GM23338 (cell line): ENCODE data around the gene PARD3. TPM values are rescaled to one million over a fixed set of nuclear protein-coding genes. Genes with fewer than 3 reads are reported as not detected.

Source experiments
- ATAC-seq: fragments of 200-7000 bp; cut with Tn5 transposase; 3 replicates; pipeline ENCODE4 v1.9.1; 2020
- DNase-seq: peaks from one replicate; pipeline ENCODE4 v3.0.0-alpha.2; 2015; ENCODE audit warnings: low spot score
- H2AFZ ChIP-seq: fragments of 200-600 bp; sonication (generic); 2 replicates; pipeline ENCODE4 v1.8.0; 2016; ENCODE audit warnings: antibody characterized with exemption, mild to moderate bottlenecking, moderate library complexity
- H3F3A ChIP-seq: fragments of 200-600 bp; sonication (generic); replicated peaks from 2 replicates; pipeline ENCODE4 v1.8.0; 2017; ENCODE audit warnings: antibody characterized with exemption, mixed run types, low read depth
- H3K27ac ChIP-seq: fragments of 200-600 bp; sonication (generic); 2 replicates; pipeline ENCODE4 v1.6.1; 2016; ENCODE audit warnings: low read depth
- H3K27me3 ChIP-seq: fragments of 200-600 bp; sonication (generic); 2 replicates; pipeline ENCODE4 v1.8.0; 2016; ENCODE audit warnings: mild to moderate bottlenecking, mixed run types, moderate library complexity; ENCODE audit not compliant: insufficient read depth
- H3K36me3 ChIP-seq: fragments of 200-600 bp; sonication (generic); 2 replicates; pipeline ENCODE4 v1.8.0; 2016; ENCODE audit warnings: mild to moderate bottlenecking; ENCODE audit not compliant: insufficient read depth
- H3K4me1 ChIP-seq: fragments of 200-600 bp; sonication (generic); 2 replicates; pipeline ENCODE4 v1.8.0; 2016; ENCODE audit warnings: mild to moderate bottlenecking, moderate library complexity; ENCODE audit not compliant: insufficient read depth
- H3K4me2 ChIP-seq: fragments of 200-600 bp; sonication (generic); 2 replicates; pipeline ENCODE4 v1.7.1; 2017; ENCODE audit warnings: mixed run types
- H3K4me3 ChIP-seq: fragments of 200-600 bp; sonication (generic); 2 replicates; pipeline ENCODE4 v1.6.1; 2016; ENCODE audit warnings: mixed run types
- H3K79me2 ChIP-seq: fragments of 200-600 bp; sonication (generic); replicated peaks from 2 replicates; pipeline ENCODE4 v1.8.0; 2017; ENCODE audit warnings: mild to moderate bottlenecking; ENCODE audit not compliant: insufficient read depth
- H3K9me2 ChIP-seq: fragments of 200-600 bp; sonication (generic); 2 replicates; pipeline ENCODE4 v1.8.0; 2017; ENCODE audit not compliant: insufficient read depth
- H4K20me1 ChIP-seq: fragments of 200-600 bp; sonication (generic); replicated peaks from 2 replicates; pipeline ENCODE4 v1.8.0; 2017; ENCODE audit warnings: mild to moderate bottlenecking; ENCODE audit not compliant: insufficient read depth
- H3K27ac Mint-ChIP-seq: 2 replicates; pipeline ENCODE4 v1.8.0; 2020; ENCODE audit warnings: inconsistent platforms, mild to moderate bottlenecking, moderate library complexity, mixed read lengths
- H3K27me3 Mint-ChIP-seq: 3 replicates; pipeline ENCODE4 v1.8.0; 2022; ENCODE audit warnings: low read depth, mild to moderate bottlenecking, moderate library complexity, mixed read lengths, inconsistent platforms; ENCODE audit not compliant: insufficient read depth, poor library complexity
- H3K36me3 Mint-ChIP-seq: 3 replicates; pipeline ENCODE4 v1.8.0; 2021; ENCODE audit warnings: low read depth, mild to moderate bottlenecking, inconsistent platforms, moderate library complexity, mixed read lengths
- H3K4me1 Mint-ChIP-seq: 3 replicates; pipeline ENCODE4 v1.8.0; 2020; ENCODE audit warnings: mild to moderate bottlenecking, inconsistent platforms, mixed read lengths
- H3K4me3 Mint-ChIP-seq: 3 replicates; pipeline ENCODE4 v1.8.0; 2021; ENCODE audit warnings: moderate library complexity, mild to moderate bottlenecking, inconsistent platforms, mixed read lengths
- H3K9me3 Mint-ChIP-seq: 3 replicates; pipeline ENCODE4 v1.8.0; 2020; ENCODE audit warnings: moderate library complexity, mild to moderate bottlenecking, inconsistent platforms, mixed read lengths
- CREB1 ChIP-seq: fragments of 250-450 bp; sonication (Bioruptor Pico); IDR thresholded peaks from 2 replicates; pipeline ENCODE4 v1.5.0; 2020; ENCODE audit warnings: low read depth, mild to moderate bottlenecking, moderate library complexity
- EZH2 ChIP-seq: fragments of 200-600 bp; sonication (generic); IDR thresholded peaks from one replicate; pipeline ENCODE4 v1.8.0; 2017; ENCODE audit warnings: antibody characterized with exemption, mild to moderate bottlenecking, low read depth; ENCODE audit not compliant: unreplicated experiment
- NANOG ChIP-seq: IDR thresholded peaks from 2 replicates; pipeline ENCODE4 v1.6.1; 2016; ENCODE audit warnings: antibody characterized with exemption, borderline replicate concordance
- POLR2AphosphoS5 ChIP-seq: IDR thresholded peaks from 2 replicates; pipeline ENCODE4 v1.6.1; 2016; ENCODE audit warnings: antibody characterized with exemption, low read depth
- REST ChIP-seq: IDR thresholded peaks from one replicate; pipeline ENCODE4 v1.6.1; 2018; ENCODE audit warnings: antibody characterized with exemption; ENCODE audit not compliant: unreplicated experiment
- ZNF114 ChIP-seq: fragments of 250-450 bp; sonication (Bioruptor Pico); IDR thresholded peaks from 2 replicates; pipeline ENCODE4 v1.5.0; 2020; ENCODE audit warnings: mild to moderate bottlenecking, moderate library complexity
- ZNF462 ChIP-seq: fragments of 250-450 bp; sonication (Bioruptor Pico); IDR thresholded peaks from 2 replicates; pipeline ENCODE4 v1.5.0; 2020; ENCODE audit warnings: mild to moderate bottlenecking, moderate library complexity
- polyA plus RNA-seq: library from polyadenylated mRNA; unstranded; fragments of >200 nt; fragmentation: Nextera tagmentation; extraction: Ambion mirVana; gene quantifications from 2 replicates; pipeline ENCODE4 v1.2.1, GENCODE V29; 2016
- total RNA-seq: library from RNA; depleted of rRNA; stranded (reverse); fragments of >200 nt; shearing (Covaris generic); gene quantifications from 2 replicates; pipeline ENCODE4 v1.2.3, GENCODE V29; 2014
- TF ChIP-seq, protein P1 (sequence below), 2 experiments: fragments of 200-600 bp in 1 of 2; sonication (generic) in 1 of 2; conservative IDR thresholded peaks; 2 replicates each; pipeline versions ENCODE4 v1.5.1 to v1.6.1; 2016 to 2017; ENCODE audit warnings: antibody characterized with exemption in 2 of 2, low read depth in 2 of 2, mild to moderate bottlenecking in 2 of 2, moderate library complexity in 1 of 2
- TF ChIP-seq, protein P2 (sequence below): IDR thresholded peaks from 2 replicates; pipeline ENCODE4 v1.6.1; 2016; ENCODE audit warnings: antibody characterized with exemption

Gene PARD3
- total and polyA plus RNA-seq, 2 experiments from 2014 or later = 30.2 to 51.4 TPM

DNA sequence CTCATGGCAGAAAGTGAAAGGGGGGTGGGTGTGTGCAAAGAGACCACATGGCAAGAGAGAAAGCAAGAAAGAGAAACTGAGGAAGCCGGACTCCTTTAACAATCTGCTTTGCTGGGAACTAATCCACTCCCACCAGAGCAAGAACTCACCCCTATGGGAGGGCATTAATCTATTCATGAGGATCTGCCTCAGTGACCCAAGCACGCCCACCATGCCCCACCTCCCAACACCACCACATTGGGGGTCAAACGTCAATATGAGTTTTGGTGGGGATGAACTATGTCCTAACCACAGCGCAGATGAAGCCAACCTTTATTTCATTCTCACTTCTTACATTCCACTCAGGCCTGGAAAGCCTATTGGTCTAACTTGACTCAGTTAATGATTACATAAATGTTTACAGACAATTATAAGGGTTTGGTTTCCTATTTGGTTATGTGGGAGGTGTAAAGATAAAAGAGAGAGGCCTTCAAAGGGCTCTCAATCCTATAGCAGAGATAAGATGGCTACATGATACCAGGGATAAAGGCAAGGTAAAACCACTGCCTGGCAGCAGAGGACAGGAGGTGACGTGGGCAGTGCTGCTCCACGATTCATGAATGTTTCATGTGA lies 601.8 kb downstream of the PARD3 start:
- Mint-ChIP-seq H3K27me3 (no peaks in the 10 kb centered on the region), H3K9me3 (no peaks in the 10 kb centered on the region), H3K27ac (no peak overlapping the region), H3K4me1 (peaks cover 3% of the 10 kb centered on the region; the same call in 2 of the 3 replicates), H3K36me3 (no peaks in the 10 kb centered on the region), H3K4me3 (no peak overlapping the region)
- no peaks in the 10 kb centered on the region for H4K20me1 ChIP-seq
- no peaks in the 10 kb centered on the region for H3K4me1 ChIP-seq
- H3K79me2 ChIP-seq = no peaks in the 10 kb centered on the region
- no peak overlapping the region for H3K4me3 ChIP-seq
- TF ChIP-seq ZNF114 (no peak), CREB1 (CRISPR knock-in tag) (no peak), EZH2 (no peak), ZNF462 (CRISPR knock-in tag) (no peak), REST (no peak), NANOG (no peak), POLR2AphosphoS5 (no peak)
- TF ChIP-seq, protein P1, sequence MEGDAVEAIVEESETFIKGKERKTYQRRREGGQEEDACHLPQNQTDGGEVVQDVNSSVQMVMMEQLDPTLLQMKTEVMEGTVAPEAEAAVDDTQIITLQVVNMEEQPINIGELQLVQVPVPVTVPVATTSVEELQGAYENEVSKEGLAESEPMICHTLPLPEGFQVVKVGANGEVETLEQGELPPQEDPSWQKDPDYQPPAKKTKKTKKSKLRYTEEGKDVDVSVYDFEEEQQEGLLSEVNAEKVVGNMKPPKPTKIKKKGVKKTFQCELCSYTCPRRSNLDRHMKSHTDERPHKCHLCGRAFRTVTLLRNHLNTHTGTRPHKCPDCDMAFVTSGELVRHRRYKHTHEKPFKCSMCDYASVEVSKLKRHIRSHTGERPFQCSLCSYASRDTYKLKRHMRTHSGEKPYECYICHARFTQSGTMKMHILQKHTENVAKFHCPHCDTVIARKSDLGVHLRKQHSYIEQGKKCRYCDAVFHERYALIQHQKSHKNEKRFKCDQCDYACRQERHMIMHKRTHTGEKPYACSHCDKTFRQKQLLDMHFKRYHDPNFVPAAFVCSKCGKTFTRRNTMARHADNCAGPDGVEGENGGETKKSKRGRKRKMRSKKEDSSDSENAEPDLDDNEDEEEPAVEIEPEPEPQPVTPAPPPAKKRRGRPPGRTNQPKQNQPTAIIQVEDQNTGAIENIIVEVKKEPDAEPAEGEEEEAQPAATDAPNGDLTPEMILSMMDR (conservative IDR thresholded peaks at IDR 0.05; ENCODE audit: low read depth in 2 of 2) = no peak
- TF ChIP-seq, protein P2, sequence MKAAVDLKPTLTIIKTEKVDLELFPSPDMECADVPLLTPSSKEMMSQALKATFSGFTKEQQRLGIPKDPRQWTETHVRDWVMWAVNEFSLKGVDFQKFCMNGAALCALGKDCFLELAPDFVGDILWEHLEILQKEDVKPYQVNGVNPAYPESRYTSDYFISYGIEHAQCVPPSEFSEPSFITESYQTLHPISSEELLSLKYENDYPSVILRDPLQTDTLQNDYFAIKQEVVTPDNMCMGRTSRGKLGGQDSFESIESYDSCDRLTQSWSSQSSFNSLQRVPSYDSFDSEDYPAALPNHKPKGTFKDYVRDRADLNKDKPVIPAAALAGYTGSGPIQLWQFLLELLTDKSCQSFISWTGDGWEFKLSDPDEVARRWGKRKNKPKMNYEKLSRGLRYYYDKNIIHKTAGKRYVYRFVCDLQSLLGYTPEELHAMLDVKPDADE = no peak
- no peaks in the 10 kb centered on the region for H3K27me3 ChIP-seq
- H3K36me3 ChIP-seq = no peaks in the 10 kb centered on the region
- H3K9me2 ChIP-seq = peaks cover 3% of the 10 kb centered on the region; the same call in 1 of the 2 replicates
- ATAC-seq = no peak
- H3K4me2 ChIP-seq = no peak overlapping the region
- no peak for DNase-seq
- no peak overlapping the region for H2AFZ ChIP-seq
- no peak overlapping the region for H3K27ac ChIP-seq
- no peaks in the 10 kb centered on the region for H3F3A ChIP-seq
